HL-60 (cell line): ENCODE results near the gene MLXIPL.
"Not testable (repeated sequence)": the region's sequence is repeated elsewhere in the genome, so short reads cannot be mapped to it uniquely, and the experiment has no call there.

Experiments
- DNase-seq, 2 experiments: peaks; one replicate each; pipeline ENCODE4 v3.0.0-alpha.2; 2010 to 2020; ENCODE audit warnings: low read depth in 1 of 2, low spot score in 1 of 2
- H3K27ac ChIP-seq: fragments of 250-450 bp; sonication (Bioruptor Pico); replicated peaks from 2 replicates; pipeline ENCODE4 v1.5.1; 2020; ENCODE audit warnings: mild to moderate bottlenecking, moderate library complexity
- H3K27me3 ChIP-seq: fragments of 250-450 bp; sonication (Bioruptor Pico); 2 replicates; pipeline ENCODE4 v1.5.1; 2021; ENCODE audit warnings: mild to moderate bottlenecking, moderate library complexity; ENCODE audit not compliant: insufficient read depth, poor library complexity, severe bottlenecking
- H3K4me3 ChIP-seq: replicated peaks from 2 replicates; pipeline ENCODE4 v1.5.1; 2011; ENCODE audit warnings: mild to moderate bottlenecking, control low read depth, low read length; ENCODE audit not compliant: insufficient read depth
- CTCF ChIP-seq: IDR thresholded peaks from one replicate; pipeline ENCODE4 v1.5.1; 2011; ENCODE audit warnings: low read length, control low read depth, inconsistent platforms; ENCODE audit not compliant: insufficient read depth
- GABPA ChIP-seq: IDR thresholded peaks from 2 replicates; pipeline ENCODE4 v1.6.1; 2012; ENCODE audit warnings: low read depth
- POLR2AphosphoS5 ChIP-seq: IDR thresholded peaks from 2 replicates; pipeline ENCODE4 v1.6.1; 2012; ENCODE audit warnings: low read depth
- SPI1 ChIP-seq: IDR thresholded peaks from 2 replicates; pipeline ENCODE4 v1.6.1; 2012; ENCODE audit warnings: low read depth, mild to moderate bottlenecking, borderline replicate concordance
- TF ChIP-seq, protein P1 (sequence below): IDR thresholded peaks from 2 replicates; pipeline ENCODE4 v1.6.1; 2012; ENCODE audit warnings: low read depth; ENCODE audit not compliant: insufficient replicate concordance

Gene MLXIPL

DNA sequence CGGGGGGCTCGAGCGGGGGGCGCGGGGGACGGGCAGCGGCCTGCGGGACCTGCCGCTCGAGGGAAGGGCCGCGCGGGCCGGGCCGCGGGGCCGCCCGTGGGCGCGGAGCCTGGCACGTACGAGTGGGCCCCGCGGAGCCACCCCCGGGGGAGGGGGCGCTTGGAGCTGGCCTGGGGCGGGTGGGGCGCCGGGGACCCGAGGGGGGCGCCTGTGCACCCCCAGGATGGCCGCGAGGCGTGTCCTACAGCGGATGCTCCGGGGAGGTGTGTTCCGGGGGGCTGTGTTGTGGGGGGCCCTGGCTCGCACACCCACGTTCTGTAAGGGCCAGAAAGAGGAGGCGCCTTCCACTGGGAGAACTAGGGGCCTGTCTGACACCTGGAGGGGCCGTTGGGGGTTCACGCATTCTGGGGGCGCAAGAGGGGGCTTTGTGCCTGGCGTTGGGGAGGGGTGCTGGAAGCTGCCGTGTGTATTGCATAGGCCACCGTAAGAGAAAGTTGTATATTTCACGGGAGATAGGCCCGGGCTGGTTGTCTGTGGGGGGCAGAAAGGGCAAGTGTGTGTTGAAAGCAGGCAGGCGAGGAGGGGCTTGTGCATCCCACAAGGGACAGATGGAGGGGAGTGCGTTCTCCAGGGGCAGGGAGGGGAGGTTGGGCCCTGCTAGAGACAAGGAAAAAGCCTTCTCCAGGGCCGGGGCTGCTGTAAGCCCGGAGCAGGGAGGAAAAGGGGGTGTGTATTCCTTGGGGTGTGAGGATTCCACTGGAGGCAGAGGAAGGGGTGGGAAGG is 44.0 kb upstream of the MLXIPL start:
- Histone ChIP-seq H3K27me3 (peaks cover 30% of the 10 kb centered on the region), H3K4me3 (peak overlapping the region; percentile 20; the same call in 1 of the 2 replicates), H3K27ac (no peak overlapping the region)
- no peak for DNase-seq
- TF ChIP-seq POLR2AphosphoS5 (no peak), CTCF (no peak), GABPA (no peak), SPI1 (no peak)
- TF ChIP-seq, protein P1, sequence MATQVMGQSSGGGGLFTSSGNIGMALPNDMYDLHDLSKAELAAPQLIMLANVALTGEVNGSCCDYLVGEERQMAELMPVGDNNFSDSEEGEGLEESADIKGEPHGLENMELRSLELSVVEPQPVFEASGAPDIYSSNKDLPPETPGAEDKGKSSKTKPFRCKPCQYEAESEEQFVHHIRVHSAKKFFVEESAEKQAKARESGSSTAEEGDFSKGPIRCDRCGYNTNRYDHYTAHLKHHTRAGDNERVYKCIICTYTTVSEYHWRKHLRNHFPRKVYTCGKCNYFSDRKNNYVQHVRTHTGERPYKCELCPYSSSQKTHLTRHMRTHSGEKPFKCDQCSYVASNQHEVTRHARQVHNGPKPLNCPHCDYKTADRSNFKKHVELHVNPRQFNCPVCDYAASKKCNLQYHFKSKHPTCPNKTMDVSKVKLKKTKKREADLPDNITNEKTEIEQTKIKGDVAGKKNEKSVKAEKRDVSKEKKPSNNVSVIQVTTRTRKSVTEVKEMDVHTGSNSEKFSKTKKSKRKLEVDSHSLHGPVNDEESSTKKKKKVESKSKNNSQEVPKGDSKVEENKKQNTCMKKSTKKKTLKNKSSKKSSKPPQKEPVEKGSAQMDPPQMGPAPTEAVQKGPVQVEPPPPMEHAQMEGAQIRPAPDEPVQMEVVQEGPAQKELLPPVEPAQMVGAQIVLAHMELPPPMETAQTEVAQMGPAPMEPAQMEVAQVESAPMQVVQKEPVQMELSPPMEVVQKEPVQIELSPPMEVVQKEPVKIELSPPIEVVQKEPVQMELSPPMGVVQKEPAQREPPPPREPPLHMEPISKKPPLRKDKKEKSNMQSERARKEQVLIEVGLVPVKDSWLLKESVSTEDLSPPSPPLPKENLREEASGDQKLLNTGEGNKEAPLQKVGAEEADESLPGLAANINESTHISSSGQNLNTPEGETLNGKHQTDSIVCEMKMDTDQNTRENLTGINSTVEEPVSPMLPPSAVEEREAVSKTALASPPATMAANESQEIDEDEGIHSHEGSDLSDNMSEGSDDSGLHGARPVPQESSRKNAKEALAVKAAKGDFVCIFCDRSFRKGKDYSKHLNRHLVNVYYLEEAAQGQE: no peak

DNA sequence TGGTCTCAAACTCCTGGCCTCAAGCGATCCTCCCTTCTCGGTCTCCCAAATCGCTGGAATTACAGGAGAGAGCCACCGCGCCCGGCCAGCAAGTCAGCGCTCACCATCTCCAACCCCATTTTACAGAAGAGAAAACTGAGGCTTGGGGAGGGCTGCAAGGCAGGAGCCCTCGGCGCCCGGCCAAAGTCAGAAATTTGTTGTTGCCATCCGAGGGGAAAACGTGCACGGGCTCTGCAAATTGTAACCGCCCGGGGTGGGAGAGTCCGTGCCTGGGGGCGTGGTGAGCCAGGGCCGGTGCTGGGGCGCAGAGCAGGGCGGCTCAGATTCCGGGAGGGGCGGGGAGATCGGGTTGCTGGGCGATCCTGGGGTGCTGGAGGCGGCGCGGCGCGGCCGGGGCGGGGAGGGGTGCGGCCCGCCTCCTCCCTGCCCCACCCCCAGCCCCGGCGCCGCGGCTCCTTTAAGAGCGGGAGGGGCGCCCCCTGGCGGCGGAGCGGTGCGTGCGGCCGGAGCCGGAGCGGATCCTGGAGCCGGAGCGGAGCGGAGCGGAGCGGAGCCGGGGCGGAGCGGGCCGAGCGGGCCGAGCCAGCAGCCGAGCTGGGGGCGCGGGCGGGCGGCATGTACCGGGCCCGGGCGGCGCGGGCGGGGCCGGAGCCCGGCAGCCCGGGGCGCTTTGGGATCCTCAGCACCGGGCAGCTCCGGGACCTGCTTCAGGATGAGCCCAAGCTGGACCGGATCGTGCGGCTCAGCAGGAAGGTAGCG is 43.2 kb upstream of the MLXIPL start, which contains the start of gene VPS37D:
Gene VPS37D, plus strand, starts transcription at position 488 of the 759 bp plus-strand sequence. Its CDS starts 128 bp downstream, at position 616.
- TF ChIP-seq CTCF (peak; percentile 18), SPI1 (no peak)
- Histone ChIP-seq H3K27ac (no peak within 1 kb of the TSS), H3K4me3 (peak within 1 kb of the TSS; percentile 36), H3K27me3 (peaks cover 33% of the 10 kb centered on the region)
- peak; percentile 62 to 73 for DNase-seq

DNA sequence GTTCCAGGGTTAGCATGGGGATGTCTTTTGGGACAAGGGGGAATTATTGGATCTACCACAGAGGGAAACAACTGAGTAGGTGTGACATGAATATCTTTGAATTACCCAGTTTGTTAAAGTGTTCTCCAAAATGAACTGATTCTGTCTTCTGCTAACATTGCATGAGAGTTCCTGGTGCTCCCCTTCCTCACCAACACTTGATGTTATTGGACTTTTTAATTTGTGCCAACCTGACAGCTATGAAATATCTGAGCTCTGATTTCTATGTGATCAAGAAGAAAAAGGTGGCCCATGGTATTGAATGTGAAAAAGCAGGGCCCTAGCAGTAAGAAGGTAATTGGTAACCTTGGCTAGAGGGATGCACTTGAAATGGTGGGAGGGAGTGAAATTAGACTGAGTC is 38.7 kb upstream of the MLXIPL start:
- Histone ChIP-seq H3K27me3 (peaks cover 9% of the 10 kb centered on the region), H3K27ac (no peak overlapping the region), H3K4me3 (no peak overlapping the region)
- TF ChIP-seq SPI1 (no peak), POLR2AphosphoS5 (no peak), CTCF (no peak), GABPA (no peak)
- TF ChIP-seq, protein P1: no peak
- no peak for DNase-seq

GRCh38 chr7:73660594-73660993 is 36.3 kb upstream of the MLXIPL start:
- H3K27me3 ChIP-seq, H3K4me3 ChIP-seq, H3K27ac ChIP-seq, DNase-seq: not testable (repeated sequence)
